AG04450 (cell line): ENCODE data around the gene XYLT2. TPM values are rescaled to one million over a fixed set of nuclear protein-coding genes. Genes with fewer than 3 reads are reported as not detected.
A peak's percentile ranks its signal among the peaks of the same experiment; 100 is the strongest.

ENCODE experiments used
- CTCF ChIA-PET: fragments of 300-600, 350-600 bp; formaldehyde crosslinking; extraction: SDS; loops from one replicate; lab custom pipeline; 2022; ENCODE audit warnings: antibody characterized with exemption, inconsistent platforms; lab: Charles Lee
- POLR2A ChIA-PET: fragments of 350-600 bp; formaldehyde crosslinking; extraction: SDS; loops from one replicate; lab custom pipeline; 2021; ENCODE audit warnings: antibody characterized with exemption, inconsistent platforms; lab: Yijun Ruan, JAX
- DNase-seq: peaks from one replicate; pipeline ENCODE4 v3.0.0-alpha.2; 2011; ENCODE audit warnings: low read depth, low spot score
- H3K27ac ChIP-seq: one replicate; pipeline ENCODE4 v1.5.1; 2012; ENCODE audit warnings: low read depth, low read length, control low read depth
- H3K27me3 ChIP-seq: one replicate; pipeline ENCODE4 v1.6.0; 2012; ENCODE audit warnings: low read length; ENCODE audit not compliant: control insufficient read depth, insufficient read depth
- H3K4me3 ChIP-seq: 2 replicates; pipeline ENCODE4 v1.5.1; 2011; ENCODE audit warnings: mild to moderate bottlenecking, low read depth, low read length, control low read depth
- H3K9me3 ChIP-seq: 2 replicates; pipeline ENCODE4 v1.5.1; 2012; ENCODE audit warnings: low read length; ENCODE audit not compliant: control insufficient read depth, insufficient read depth
- CTCF ChIP-seq: IDR thresholded peaks from 2 replicates; pipeline ENCODE4 v1.5.1; 2011; ENCODE audit warnings: low read depth, low read length, control low read depth, inconsistent platforms
- polyA plus RNA-seq: library from polyadenylated mRNA; depleted of rRNA; stranded (reverse); fragments of >200 nt; gene quantifications from 2 replicates; pipeline ENCODE4 v1.2.3, GENCODE V29; 2011

XYLT2 gene
- polyA plus RNA-seq, 1 experiment: 13.5 TPM

GRCh38 chr17:50365649-50366393 is 19.9 kb downstream of the XYLT2 start:
- H3K27ac ChIP-seq: no peak overlapping the region
- ChIA-PET POLR2A (interaction anchor here (0.6 kb wide), 4 partner anchors 17 to 392 kb away, joined by 3 to 13 read pairs (median 4); no protein-coding TSS in a partner anchor), CTCF (interaction anchor here (0.5 to 6.5 kb wide), 5 partner anchors 31 to 272 kb away, joined by 3 to 45 read pairs (median 4); partner anchors contain the start of gene LRRC59)
- no peaks in the 10 kb centered on the region for H3K9me3 ChIP-seq
- no peak for TF ChIP-seq CTCF
- no peaks in the 10 kb centered on the region for H3K27me3 ChIP-seq
- H3K4me3 ChIP-seq: no peak overlapping the region
- DNase-seq: no peak

GRCh38 chr17:50367401-50367800 is 21.5 kb downstream of the XYLT2 start:
- DNase-seq: no peak
- no peaks in the 10 kb centered on the region for H3K9me3 ChIP-seq
- ChIA-PET CTCF (no interaction called here), POLR2A (no interaction called here)
- no peak for TF ChIP-seq CTCF
- H3K27ac ChIP-seq: no peak overlapping the region
- H3K27me3 ChIP-seq: no peaks in the 10 kb centered on the region
- H3K4me3 ChIP-seq: no peak overlapping the region

- TF ChIP-seq CTCF: no peak
- CTCF ChIA-PET: interaction anchor here (2.4 to 4.7 kb wide), 2 partner anchors 7 to 27 kb away, joined by 10 to 47 read pairs; partner anchors contain the start of gene LRRC59
- Histone ChIP-seq H3K4me3 (no peak overlapping the region), H3K27me3 (no peaks in the 10 kb centered on the region), H3K9me3 (no peaks in the 10 kb centered on the region), H3K27ac (no peak overlapping the region)
- no peak for DNase-seq
- POLR2A ChIA-PET: no interaction called here
Measured at GRCh38 chr17:50370052-50370451, 24.1 kb downstream of the XYLT2 start.

- ChIA-PET POLR2A (interaction anchor here (1.0 kb wide), 1 partner anchor 12 kb away, joined by 3 read pairs; no protein-coding TSS in a partner anchor), CTCF (interaction anchor here (0.6 to 4.7 kb wide), 4 partner anchors 9 to 278 kb away, joined by 3 to 47 read pairs (median 4); partner anchors contain the start of gene LRRC59)
- H3K27ac ChIP-seq: no peak overlapping the region
- DNase-seq: no peak
- H3K9me3 ChIP-seq: no peaks in the 10 kb centered on the region
- no peaks in the 10 kb centered on the region for H3K27me3 ChIP-seq
- no peak for TF ChIP-seq CTCF
- H3K4me3 ChIP-seq: peak overlapping the region; percentile 66
Measured at GRCh38 chr17:50371526-50371925, 25.6 kb downstream of the XYLT2 start.
